ENCODE data around the gene SIRT2. TPM values are rescaled to one million over a fixed set of nuclear protein-coding genes. Genes with fewer than 3 reads are reported as not detected.

Gene SIRT2
- total RNA-seq, 1 donor from 2014 or later = 28.9 TPM

DNA sequence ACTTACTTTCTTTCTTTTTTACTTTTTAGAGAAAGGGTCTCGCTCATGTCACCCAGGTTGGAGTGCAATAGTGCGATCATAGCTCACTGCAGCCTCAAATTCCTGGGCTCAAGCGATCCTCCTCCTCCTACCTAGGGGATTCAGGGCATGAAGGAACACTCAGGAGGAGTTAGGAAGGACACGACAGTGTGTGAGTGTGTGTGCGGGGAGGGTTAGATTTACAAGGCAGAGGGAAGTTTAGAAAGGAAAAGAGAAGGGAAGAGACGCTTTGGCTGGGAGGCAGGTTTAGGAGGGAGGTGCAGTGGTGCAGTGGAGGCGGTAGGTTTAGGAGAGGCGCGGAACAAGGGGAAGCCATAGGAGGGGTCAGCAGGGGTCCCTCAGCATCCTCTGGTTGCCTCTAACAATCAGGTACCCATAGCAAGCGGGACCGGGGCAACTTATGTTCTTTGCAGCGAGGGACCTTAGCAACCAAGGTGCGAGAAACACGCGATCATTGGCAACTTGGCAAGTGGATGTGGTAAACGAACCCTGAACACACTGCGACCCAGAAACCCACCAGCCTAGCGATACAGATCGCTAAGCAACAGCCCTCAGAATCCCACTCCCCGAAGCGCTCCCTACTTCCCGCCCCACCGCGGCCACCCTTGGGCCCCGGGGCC is 501 bp downstream of the SIRT2 start:
- Mint-ChIP-seq H3K27ac (ENCODE audit: unreplicated experiment) (peak overlapping the region; percentile 91), H3K4me3 (peak overlapping the region; percentile 93), H3K9me3 (no peaks in the 10 kb centered on the region), H3K27me3 (ENCODE audit: low read depth) (no peaks in the 10 kb centered on the region), H3K36me3 (ENCODE audit: low read depth) (peaks cover 2% of the 10 kb centered on the region), H3K4me1 (peaks cover 25% of the 10 kb centered on the region)
- peak; percentile 9 for DNase-seq (ENCODE audit: low read depth, low spot score)
- TF ChIP-seq, protein P1, sequence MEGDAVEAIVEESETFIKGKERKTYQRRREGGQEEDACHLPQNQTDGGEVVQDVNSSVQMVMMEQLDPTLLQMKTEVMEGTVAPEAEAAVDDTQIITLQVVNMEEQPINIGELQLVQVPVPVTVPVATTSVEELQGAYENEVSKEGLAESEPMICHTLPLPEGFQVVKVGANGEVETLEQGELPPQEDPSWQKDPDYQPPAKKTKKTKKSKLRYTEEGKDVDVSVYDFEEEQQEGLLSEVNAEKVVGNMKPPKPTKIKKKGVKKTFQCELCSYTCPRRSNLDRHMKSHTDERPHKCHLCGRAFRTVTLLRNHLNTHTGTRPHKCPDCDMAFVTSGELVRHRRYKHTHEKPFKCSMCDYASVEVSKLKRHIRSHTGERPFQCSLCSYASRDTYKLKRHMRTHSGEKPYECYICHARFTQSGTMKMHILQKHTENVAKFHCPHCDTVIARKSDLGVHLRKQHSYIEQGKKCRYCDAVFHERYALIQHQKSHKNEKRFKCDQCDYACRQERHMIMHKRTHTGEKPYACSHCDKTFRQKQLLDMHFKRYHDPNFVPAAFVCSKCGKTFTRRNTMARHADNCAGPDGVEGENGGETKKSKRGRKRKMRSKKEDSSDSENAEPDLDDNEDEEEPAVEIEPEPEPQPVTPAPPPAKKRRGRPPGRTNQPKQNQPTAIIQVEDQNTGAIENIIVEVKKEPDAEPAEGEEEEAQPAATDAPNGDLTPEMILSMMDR (conservative IDR thresholded peaks at IDR 0.05) = no peak

DNA sequence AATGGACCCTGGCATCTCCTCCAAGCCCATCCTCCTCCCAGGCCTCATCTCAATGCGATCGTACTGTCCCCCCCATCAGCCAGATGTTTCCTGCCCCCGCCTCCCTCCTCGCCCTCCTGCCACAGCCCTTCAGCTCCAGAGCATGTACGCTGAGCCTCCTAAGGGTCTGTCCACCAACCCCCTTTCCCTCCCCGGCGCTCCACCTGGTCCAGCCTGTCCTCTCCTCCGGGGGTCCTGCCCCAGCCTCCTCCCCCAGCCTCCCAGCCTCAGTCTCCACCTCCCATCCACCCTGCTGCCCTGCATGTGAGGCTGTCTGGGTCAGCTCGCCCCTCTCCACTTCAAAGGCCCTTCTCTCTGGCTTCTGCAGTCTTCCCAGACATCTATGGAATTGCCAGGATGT is 4.5 kb downstream of the SIRT2 start:
- DNase-seq (ENCODE audit: low read depth, low spot score) = no peak
- Mint-ChIP-seq H3K27ac (ENCODE audit: unreplicated experiment) (no peak overlapping the region), H3K36me3 (ENCODE audit: low read depth) (no peaks in the 10 kb centered on the region), H3K9me3 (no peaks in the 10 kb centered on the region), H3K27me3 (ENCODE audit: low read depth) (no peaks in the 10 kb centered on the region), H3K4me3 (no peak overlapping the region), H3K4me1 (peaks cover 21% of the 10 kb centered on the region)
- TF ChIP-seq, protein P1 (conservative IDR thresholded peaks at IDR 0.05) = no peak

DNA sequence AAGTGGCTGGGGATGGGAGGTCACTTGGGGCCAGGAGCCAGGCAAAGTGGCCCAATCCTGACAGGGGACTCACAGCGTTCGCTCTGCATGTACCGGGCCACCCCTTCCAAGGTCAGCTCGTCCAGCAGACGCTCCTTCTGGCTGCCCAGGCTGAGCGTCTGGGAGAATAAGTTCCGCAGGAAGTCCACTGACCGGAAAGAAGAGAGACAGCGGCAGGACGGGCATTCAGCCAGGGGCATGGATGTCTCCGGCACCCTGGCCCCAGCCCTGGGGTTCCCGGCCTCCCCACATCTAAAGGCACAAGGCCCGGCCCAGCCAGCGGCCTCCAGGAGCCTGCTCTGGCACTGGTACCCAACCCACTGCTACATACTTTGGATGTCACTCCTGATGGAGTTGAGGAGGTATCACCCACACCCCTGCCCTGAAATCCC is 6.1 kb downstream of the SIRT2 start:
- H3K27me3 Mint-ChIP-seq (ENCODE audit: low read depth) = no peaks in the 10 kb centered on the region
- TF ChIP-seq, protein P1 (conservative IDR thresholded peaks at IDR 0.05) = no peak
- H3K4me1 Mint-ChIP-seq = peaks cover 6% of the 10 kb centered on the region
- H3K9me3 Mint-ChIP-seq = no peaks in the 10 kb centered on the region
- H3K36me3 Mint-ChIP-seq (ENCODE audit: low read depth) = no peaks in the 10 kb centered on the region
- no peak overlapping the region for H3K27ac Mint-ChIP-seq (ENCODE audit: unreplicated experiment)
- H3K4me3 Mint-ChIP-seq = no peak overlapping the region
- no peak for DNase-seq (ENCODE audit: low read depth, low spot score)

DNA sequence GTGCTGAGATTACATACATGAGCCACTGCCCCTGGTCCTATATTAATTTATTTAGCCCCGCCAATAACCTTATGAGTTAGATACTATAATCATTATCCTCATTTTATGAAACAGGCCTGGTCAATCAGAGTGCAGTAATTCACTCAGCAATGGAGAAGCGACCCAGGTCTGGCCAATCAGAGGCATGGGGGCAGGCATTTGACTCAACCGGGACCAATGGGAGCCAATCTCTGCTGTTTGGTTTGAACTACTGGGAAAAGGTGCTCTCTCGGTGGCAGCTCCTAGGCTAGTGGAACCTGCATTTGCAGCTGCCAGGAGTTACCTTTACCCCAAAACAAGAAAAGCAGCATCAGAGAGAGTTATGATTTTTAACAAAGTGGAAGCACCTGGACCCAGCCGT is 6.6 kb downstream of the SIRT2 start:
- Mint-ChIP-seq H3K36me3 (ENCODE audit: low read depth) (no peaks in the 10 kb centered on the region), H3K4me1 (peaks cover 6% of the 10 kb centered on the region), H3K27me3 (ENCODE audit: low read depth) (no peaks in the 10 kb centered on the region), H3K9me3 (no peaks in the 10 kb centered on the region), H3K27ac (ENCODE audit: unreplicated experiment) (no peak overlapping the region), H3K4me3 (no peak overlapping the region)
- DNase-seq (ENCODE audit: low read depth, low spot score) = no peak
- TF ChIP-seq, protein P1 (conservative IDR thresholded peaks at IDR 0.05) = no peak

DNA sequence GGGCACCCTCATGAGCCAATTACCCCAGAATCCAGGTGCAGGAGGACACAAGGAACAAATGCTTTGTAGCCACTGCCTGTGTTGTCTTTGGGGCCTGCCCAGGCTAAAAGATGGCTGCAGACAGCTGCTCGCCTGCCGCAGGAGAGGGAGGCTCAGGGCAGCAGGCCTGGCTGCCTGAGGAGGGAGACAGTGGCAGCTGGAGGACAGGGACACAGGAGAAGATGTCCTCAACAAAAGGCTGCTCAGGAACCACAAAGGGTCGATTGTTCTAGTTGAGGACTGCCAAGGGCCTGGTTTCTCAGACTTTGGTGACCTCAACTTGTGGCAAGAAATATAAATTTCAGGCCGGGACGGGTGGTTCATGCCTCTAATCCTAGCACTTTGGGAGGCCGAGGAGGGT is 7.6 kb downstream of the SIRT2 start:
- no peaks in the 10 kb centered on the region for H3K36me3 Mint-ChIP-seq (ENCODE audit: low read depth)
- H3K4me3 Mint-ChIP-seq = peak overlapping the region; percentile 56
- DNase-seq (ENCODE audit: low read depth, low spot score) = no peak
- TF ChIP-seq, protein P1 (conservative IDR thresholded peaks at IDR 0.05) = no peak
- H3K4me1 Mint-ChIP-seq = peaks cover 6% of the 10 kb centered on the region
- peak overlapping the region; percentile 83 for H3K27ac Mint-ChIP-seq (ENCODE audit: unreplicated experiment)
- no peaks in the 10 kb centered on the region for H3K9me3 Mint-ChIP-seq
- H3K27me3 Mint-ChIP-seq (ENCODE audit: low read depth) = no peaks in the 10 kb centered on the region
